Measurements from ENCODE around the gene TNPO3.

Gene TNPO3

GRCh38 chr7:128911423-128912031, 143.4 kb downstream of the TNPO3 start:
- in situ Hi-C loops (cut with HindIII; ENCODE audit: low sequenced_read_pairs) = no loop called here

- in situ Hi-C loops (cut with HindIII; ENCODE audit: low sequenced_read_pairs) = no loop called here
Observed at GRCh38 chr7:128910569-128910945, 144.4 kb downstream of the TNPO3 start, which contains the start of gene KCP. Gene KCP (minus strand): TSS chr7:128910709. CDS start chr7:128910676, 33 bp downstream.

- in situ Hi-C loops (cut with HindIII; ENCODE audit: low sequenced_read_pairs) = no loop called here
Observed at GRCh38 chr7:128909625-128910568, 145.0 kb downstream of the TNPO3 start.

- in situ Hi-C loops (cut with HindIII; ENCODE audit: low sequenced_read_pairs) = no loop called here
Observed at GRCh38 chr7:128908750-128909624, 145.9 kb downstream of the TNPO3 start.

GRCh38 chr7:128906766-128907559, 147.9 kb downstream of the TNPO3 start:
- in situ Hi-C loops (cut with HindIII; ENCODE audit: low sequenced_read_pairs) = no loop called here

- in situ Hi-C loops (cut with HindIII; ENCODE audit: low sequenced_read_pairs) = no loop called here
Observed at GRCh38 chr7:128906001-128906765, 148.7 kb downstream of the TNPO3 start.

GRCh38 chr7:128904381-128905197, 150.3 kb downstream of the TNPO3 start:
- in situ Hi-C loops (cut with HindIII; ENCODE audit: low sequenced_read_pairs) = no loop called here
